ENCODE data around the gene FAR2.
"Not testable (repeated sequence)": the region's sequence is repeated elsewhere in the genome, so short reads cannot be mapped to it uniquely, and the experiment has no call there.

Gene FAR2

DNA sequence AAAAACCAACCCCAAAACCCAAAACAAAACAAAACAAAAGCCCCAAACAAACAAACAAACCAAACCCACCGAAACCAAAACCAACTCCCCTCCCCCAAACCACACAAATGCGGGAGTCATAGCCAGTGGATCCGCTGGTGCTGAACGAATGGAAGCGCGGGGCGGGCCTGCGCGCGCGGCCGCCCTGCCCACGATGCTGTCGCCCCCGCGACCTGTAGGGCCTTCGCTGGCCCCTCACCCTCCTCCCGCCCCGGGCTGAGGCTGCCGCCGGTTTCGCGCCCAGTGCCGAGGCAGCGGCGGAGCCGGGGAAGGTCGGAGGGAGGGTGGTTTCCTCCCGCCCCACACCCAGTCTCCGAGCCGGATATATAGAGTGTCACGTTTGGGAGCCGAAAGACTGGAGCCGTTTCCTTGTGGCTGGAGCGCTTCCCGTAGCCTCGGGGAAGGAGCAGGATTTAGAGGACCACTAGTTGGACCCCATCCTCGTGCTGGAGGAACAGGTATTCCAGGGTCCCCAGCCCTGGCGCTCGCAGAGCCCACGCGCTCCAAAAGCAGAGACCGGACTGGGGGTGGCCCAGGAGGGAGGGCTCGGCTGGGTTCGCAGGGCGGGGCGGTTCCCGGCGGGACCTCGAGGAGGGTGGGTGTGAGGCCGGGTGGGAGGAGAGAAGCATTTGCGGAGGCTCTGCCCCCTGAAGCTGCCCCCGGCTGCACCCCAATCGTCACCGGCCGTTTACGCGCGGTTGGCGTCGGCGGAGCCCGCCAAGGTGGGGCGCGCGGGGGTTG, at the start of gene FAR2:
FAR2 (plus strand) TSS at position 368 of the 780 bp plus-strand sequence. CDS start 121,172 bp downstream, outside the sequence.
- DNase-seq: no peak

GRCh38 chr12:29102741-29103140, 46.3 kb upstream of the FAR2 start:
- DNase-seq: no peak

GRCh38 chr12:29103539-29103974, 45.5 kb upstream of the FAR2 start:
- DNase-seq: no peak

DNA sequence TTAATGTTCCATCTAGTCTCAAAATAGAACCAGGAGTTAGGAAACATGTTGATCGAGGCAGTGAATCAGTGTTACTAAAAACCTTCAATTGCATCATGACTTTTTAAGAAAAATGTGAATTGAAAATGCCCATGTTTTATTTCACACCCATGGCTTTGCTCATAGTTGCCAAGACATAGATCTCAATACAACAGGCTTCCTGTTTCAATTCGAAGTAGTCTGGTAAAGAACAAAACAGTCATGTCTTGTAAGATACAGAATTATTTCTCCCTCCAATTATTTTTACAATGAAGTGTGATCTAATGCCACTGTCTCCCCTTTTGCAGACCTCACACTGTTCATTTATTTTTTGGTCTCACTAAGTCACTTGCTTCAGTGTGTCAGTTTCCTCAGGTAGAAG, 44.6 kb upstream of the FAR2 start:
- no peak for DNase-seq

GRCh38 chr12:29110506-29111442, 38.3 kb upstream of the FAR2 start:
- no peak for DNase-seq

- no peak for DNase-seq
These were observed 36.0 kb upstream of the FAR2 start for GRCh38 chr12:29113101-29113500.

- DNase-seq: no peak
These were observed 32.7 kb upstream of the FAR2 start for GRCh38 chr12:29116414-29116813.

GRCh38 chr12:29131539-29131938, 17.5 kb upstream of the FAR2 start:
- no peak for DNase-seq

GRCh38 chr12:29132316-29132715, 16.8 kb upstream of the FAR2 start:
- no peak for DNase-seq

GRCh38 chr12:29133181-29133580, 15.9 kb upstream of the FAR2 start:
- no peak for DNase-seq

DNA sequence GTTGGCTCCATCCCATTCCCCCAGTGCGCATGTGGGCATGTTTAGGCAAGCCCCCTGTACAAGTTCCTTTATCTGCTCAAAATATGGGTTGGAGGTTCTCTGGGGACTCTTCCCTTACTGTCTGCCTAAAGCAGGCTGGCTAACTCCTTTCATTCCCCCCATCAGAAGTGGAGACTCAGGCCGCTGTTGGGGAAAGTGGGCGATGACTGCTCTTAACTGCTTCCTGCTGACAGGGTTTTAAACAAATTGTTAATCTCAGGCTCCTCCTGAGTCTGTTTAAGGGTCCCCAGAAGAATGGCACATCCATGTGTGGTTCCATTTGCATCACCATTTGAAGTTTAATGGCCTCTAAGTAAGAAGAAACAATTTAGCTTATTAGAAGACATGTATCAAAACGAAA, 15.4 kb upstream of the FAR2 start:
- no peak for DNase-seq

GRCh38 chr12:29138256-29138655, 10.8 kb upstream of the FAR2 start:
- DNase-seq: not testable (repeated sequence)

- not testable (repeated sequence) for DNase-seq
These were observed 10.2 kb upstream of the FAR2 start for GRCh38 chr12:29138855-29139254.

- DNase-seq: no peak
These were observed 3.5 kb upstream of the FAR2 start for GRCh38 chr12:29145372-29146170.

GRCh38 chr12:29146196-29146595, 2.9 kb upstream of the FAR2 start:
- DNase-seq: no peak

DNA sequence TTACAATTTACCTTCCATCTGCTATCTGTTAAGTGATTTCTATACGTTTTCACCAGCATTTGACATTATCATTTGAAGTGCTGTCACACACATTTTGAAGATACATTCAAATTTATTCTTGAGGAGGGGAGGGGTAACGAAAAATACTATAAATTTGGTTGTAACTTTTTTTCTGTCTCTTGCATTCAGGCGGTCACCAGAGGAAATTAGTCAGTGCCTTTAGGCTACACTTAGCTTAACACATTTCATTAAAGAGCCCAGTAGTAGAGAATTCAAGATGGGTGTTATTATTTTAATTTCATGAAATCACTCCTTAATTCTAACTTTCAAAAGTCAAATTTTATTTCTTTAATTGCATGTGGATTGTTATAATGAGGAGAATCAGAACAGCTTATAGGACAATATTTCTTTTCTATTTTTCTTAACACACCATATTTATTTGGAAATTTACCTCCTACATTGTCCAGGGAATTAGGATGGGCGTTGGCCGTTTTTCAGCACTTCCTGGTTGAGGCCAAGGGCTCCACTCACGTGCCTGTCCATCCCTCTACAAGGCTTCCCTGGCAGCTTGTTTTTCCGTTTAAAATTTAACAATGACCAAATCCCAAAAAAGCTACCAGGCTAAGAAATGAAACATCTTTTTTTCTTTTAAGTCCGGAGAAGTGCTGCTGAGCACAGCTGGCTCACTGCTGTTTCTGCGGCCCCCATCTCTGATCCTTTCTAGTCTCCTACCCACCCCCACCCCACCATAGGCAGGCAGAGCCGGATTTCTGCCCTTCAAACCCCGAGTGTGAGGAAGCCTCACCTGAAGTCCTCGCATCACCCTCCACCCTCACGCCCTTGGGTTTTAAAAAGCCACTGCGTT, 1.1 kb upstream of the FAR2 start:
- no peak for DNase-seq

- no peak for DNase-seq
These were observed 525 bp upstream of the FAR2 start for GRCh38 chr12:29148596-29148910.

GRCh38 chr12:29149691-29150281, 708 bp downstream of the FAR2 start:
- peak; percentile 26 for DNase-seq

DNA sequence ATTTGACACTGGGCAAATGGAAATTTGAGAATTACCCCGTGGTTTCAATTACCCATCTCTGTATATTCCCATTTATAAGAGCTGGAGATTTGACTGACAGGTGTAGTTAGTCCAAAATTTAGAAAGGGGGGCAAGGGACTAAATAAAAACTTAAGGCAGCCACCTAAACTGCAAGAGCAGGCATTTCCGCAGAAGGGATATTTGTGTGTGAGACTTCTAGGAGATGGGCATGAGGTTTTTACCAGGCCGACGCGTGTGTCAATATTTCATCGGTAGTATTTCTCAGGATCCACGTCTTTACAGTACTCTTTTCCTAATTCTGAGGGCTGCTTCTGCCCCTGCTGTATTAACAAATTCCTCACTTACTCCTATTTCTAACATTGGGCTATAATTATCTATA, 1.4 kb downstream of the FAR2 start:
- DNase-seq: no peak

- no peak for DNase-seq
These were observed 3.3 kb downstream of the FAR2 start for GRCh38 chr12:29152223-29152868.

DNA sequence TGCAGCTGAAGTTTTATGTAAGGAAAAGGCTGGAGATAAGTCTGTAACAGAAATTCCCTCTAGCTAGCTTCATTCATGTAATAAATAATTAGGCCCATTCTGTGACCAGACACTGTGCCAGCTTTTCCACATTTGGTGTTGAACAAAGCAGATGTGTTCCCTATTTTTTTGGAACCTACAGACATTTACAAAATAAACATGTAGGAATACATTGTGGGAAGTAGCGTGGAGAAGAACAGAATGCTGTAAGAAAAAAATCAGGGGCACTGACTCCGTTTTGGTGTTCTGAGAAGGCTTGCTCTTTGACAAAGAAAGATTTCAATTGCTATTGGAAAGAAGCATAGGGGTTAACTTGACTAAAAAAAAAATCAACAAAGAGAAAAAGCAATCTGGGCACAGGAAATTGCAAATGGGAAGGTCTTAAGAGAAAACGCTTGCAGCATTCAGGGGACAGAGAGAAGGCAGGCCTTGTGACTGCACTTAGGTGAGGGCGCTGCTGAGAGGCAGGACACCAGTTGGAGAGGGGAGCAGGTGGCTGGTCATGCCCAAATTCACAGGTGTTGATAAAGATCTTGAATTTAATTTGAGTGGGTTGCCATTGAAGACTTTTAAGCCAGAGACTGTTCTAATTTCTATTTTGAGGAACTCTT, 4.0 kb downstream of the FAR2 start:
- no peak for DNase-seq

Measured in NCI-H187 treated with DMSO at 0.1 percent for 48 hours (cell line).